Frontal cortex (tissue), 4 donors: ENCODE data around the gene CLEC12A. TPM values are rescaled to one million over a fixed set of nuclear protein-coding genes. Genes with fewer than 3 reads are reported as not detected.

Experiments used
- DNase-seq, 2 donors: peaks; one replicate each; pipeline ENCODE4 v3.0.0; 2012; ENCODE audit warnings: low spot score in 2 of 2
- FAIRE-seq: peaks from 2 replicates; lab custom pipeline; 2012; peaks lifted over from hg19 to GRCh38; lab: Jason Lieb, UNC
- total RNA-seq: library from RNA; depleted of rRNA; stranded (reverse); fragments of >200 nt; gene quantifications from one replicate; pipeline ENCODE4 v1.2.3, GENCODE V29; 2014
- donor health status: control.
- donor health status: control.
- donor health status: control.

The CLEC12A gene
- total RNA-seq, 1 donor from 2014 or later = 0.41 TPM

DNA sequence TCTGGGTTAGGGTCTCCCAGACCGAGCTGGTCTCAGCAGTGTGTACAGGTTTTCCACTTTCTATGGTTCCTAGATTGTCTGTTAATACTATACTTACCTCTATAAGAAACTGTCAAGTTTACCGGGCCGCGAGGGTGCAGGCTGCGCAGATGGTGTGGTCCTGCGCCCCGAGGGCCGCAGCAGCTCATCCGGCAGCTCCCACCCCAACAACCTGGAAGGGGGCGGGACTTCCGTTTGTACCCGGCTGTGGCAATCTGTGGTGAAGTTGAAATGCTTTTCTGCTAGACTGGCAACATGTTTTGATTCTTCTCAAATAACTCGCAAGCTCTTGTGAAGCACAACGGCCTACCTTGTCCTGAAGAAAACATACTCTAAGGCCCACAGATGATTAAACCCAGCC lies 59.2 kb downstream of the CLEC12A start, which contains the start of gene CLEC9A:
Gene CLEC9A (plus strand): TSS at position 237 of the 400 bp plus-strand sequence. CDS start 22,006 bp downstream, outside the sequence.
- no peak for FAIRE-seq
- DNase-seq = no peak

DNA sequence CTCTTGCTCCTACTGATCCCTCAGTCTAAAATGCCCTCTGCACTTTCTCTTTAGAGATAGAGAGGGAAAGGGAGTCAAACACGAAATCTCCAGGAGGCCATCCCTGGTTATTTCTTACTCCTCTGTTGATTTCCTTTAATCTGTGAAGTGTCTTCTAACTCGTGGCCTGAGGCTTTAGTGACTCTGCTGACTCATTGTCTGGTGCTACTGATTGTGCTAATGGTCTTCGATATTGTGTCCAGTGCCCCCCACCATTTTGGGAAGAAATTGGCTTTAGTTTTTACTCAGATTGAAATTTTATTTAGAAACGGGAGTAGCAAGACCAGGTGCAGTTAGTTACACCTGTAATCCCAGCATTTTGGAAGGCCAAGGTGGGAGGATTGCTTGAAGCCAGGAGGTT lies 60.1 kb downstream of the CLEC12A start:
- FAIRE-seq = no peak
- no peak for DNase-seq

DNA sequence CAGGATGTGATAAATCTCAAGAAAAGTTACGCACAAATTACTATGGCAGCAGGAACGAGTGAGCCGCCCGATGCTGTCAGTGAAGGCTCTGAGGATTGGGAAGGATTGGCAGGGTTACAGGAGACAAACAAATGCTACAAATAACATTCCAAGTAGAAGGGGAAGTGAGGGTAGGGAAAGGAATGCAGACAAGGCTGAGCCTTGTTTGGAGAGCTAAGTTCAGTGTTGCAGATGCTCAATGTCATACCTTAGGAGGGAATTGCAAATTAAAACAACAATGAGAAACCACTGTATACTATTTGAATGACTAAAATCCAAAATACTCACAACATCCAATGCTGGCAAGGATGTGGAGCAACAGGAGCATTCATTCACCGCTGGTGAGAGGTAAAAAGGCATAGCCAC lies 60.6 kb downstream of the CLEC12A start:
- FAIRE-seq = no peak
- no peak for DNase-seq

DNA sequence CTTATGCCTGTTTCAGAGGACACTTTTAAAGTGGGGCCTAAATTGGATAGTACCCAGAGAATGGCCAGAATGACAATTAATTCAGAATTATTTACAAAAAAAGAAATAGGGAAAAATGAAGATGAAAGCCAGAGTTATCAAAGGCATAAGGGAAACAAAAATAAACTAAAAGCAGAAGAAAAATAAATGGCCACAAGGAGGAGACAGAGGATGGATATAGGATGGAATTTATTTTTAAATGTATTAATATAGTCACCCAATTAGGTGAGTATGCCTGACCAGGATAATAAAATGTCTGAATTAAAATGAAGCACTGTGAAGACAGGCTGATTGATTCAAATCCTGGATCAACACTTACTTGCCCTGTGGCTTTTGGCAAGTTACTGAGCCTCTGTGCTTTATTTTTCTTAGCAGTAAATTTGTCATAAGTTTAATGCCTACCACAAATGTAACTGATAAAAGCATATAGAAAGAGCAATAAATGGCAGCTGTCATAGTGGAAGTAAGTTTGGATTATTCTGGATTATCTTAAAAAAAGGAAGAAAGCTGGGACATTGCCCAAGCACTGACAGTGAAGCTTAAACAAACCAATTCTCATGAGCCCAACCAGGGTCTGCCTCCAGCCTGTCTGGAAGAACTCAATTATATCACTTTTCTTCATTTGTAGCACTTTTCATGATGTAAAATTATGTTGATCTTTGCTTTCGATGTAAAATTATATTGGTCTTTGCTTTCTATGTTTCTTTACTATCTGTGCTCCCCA lies 62.8 kb downstream of the CLEC12A start:
- no peak for DNase-seq
- FAIRE-seq = no peak

Other genes with a start within 250 kb of the CLEC12A start
- not detected for gene CLECL1, start 238.3 kb upstream of the CLEC12A start, total RNA-seq
- gene CD69, start 210.5 kb upstream of the CLEC12A start, total RNA-seq = not detected
- gene KLRF1, start 143.9 kb upstream of the CLEC12A start, total RNA-seq = not detected
- 1.6 TPM for gene CLEC2B, start 102.1 kb upstream of the CLEC12A start, total RNA-seq
- not detected for gene KLRF2, start 89.9 kb upstream of the CLEC12A start, total RNA-seq
- not detected for gene CLEC2A, start 39.0 kb upstream of the CLEC12A start, total RNA-seq
- gene CLEC1B, start 27.7 kb downstream of the CLEC12A start, total RNA-seq = not detected
- gene CLEC12B, start 39.2 kb downstream of the CLEC12A start, total RNA-seq = not detected
- not detected for gene CLEC9A, start 59.3 kb downstream of the CLEC12A start, total RNA-seq
- gene CLEC1A, start 127.6 kb downstream of the CLEC12A start, total RNA-seq = 0.41 TPM
- gene CLEC7A, start 158.8 kb downstream of the CLEC12A start, total RNA-seq = 2.0 TPM
- gene OLR1, start 200.7 kb downstream of the CLEC12A start, total RNA-seq = 4.1 TPM
- gene TMEM52B, start 207.6 kb downstream of the CLEC12A start, total RNA-seq = not detected
- 44.8 TPM for gene GABARAPL1, start 241.5 kb downstream of the CLEC12A start, total RNA-seq